SU-DHL-6 (cell line): Measurements from ENCODE around the gene NAPB.

ENCODE experiments used
- EZH2phosphoT487 ChIP-seq: fragments of 200-600 bp; sonication (generic), shearing (Covaris generic); conservative IDR thresholded peaks from 2 replicates; pipeline ENCODE4 v1.6.1; 2018; ENCODE audit warnings: mild to moderate bottlenecking, antibody characterized with exemption, low read length, moderate library complexity, mixed read lengths
- TF ChIP-seq, protein P1 (sequence below): fragments of 200-600 bp; sonication (generic); IDR thresholded peaks from one replicate; pipeline ENCODE4 v1.5.1; 2017; ENCODE audit warnings: antibody characterized with exemption, mild to moderate bottlenecking, low read length, moderate library complexity; ENCODE audit not compliant: insufficient read depth, poor library complexity, severe bottlenecking

GRCh38 chr20:23356203-23356602 lies 65.1 kb downstream of the NAPB start:
- TF ChIP-seq, protein P1, sequence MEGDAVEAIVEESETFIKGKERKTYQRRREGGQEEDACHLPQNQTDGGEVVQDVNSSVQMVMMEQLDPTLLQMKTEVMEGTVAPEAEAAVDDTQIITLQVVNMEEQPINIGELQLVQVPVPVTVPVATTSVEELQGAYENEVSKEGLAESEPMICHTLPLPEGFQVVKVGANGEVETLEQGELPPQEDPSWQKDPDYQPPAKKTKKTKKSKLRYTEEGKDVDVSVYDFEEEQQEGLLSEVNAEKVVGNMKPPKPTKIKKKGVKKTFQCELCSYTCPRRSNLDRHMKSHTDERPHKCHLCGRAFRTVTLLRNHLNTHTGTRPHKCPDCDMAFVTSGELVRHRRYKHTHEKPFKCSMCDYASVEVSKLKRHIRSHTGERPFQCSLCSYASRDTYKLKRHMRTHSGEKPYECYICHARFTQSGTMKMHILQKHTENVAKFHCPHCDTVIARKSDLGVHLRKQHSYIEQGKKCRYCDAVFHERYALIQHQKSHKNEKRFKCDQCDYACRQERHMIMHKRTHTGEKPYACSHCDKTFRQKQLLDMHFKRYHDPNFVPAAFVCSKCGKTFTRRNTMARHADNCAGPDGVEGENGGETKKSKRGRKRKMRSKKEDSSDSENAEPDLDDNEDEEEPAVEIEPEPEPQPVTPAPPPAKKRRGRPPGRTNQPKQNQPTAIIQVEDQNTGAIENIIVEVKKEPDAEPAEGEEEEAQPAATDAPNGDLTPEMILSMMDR, result no peak
- TF ChIP-seq EZH2phosphoT487, result no peak
